Bronchus fibroblast of lung (primary cell): ENCODE data around the gene PCDHA6. TPM values are rescaled to one million over a fixed set of nuclear protein-coding genes. Genes with fewer than 3 reads are reported as not detected.

Source experiments
- total RNA-seq: library from RNA; depleted of rRNA; stranded (reverse); fragments of >200 nt; gene quantifications from 2 replicates; pipeline ENCODE4 v1.2.3, GENCODE V29; 2015

PCDHA6 gene
- total RNA-seq, 1 donor from 2014 or later = 0.15 TPM

Other genes with a start within 250 kb of the PCDHA6 start
- 0.17 TPM in 1 of 2 replicates, not detected in the other for gene CD14, start 194.8 kb upstream of the PCDHA6 start, total RNA-seq
- 10.6 and 14.6 TPM in 2 replicates for gene TMCO6, start 188.5 kb upstream of the PCDHA6 start, total RNA-seq
- 60.2 and 73.4 TPM in 2 replicates for gene NDUFA2, start 180.3 kb upstream of the PCDHA6 start, total RNA-seq
- gene IK, start 180.1 kb upstream of the PCDHA6 start, total RNA-seq = 58.7 and 73.3 TPM in 2 replicates
- 15.9 and 17.0 TPM in 2 replicates for gene WDR55, start 163.1 kb upstream of the PCDHA6 start, total RNA-seq
- 0.15 and 0.67 TPM in 2 replicates for gene DND1, start 154.4 kb upstream of the PCDHA6 start, total RNA-seq
- 70.8 and 73.6 TPM in 2 replicates for gene HARS1, start 136.6 kb upstream of the PCDHA6 start, total RNA-seq
- gene HARS2, start 136.5 kb upstream of the PCDHA6 start, total RNA-seq = 21.3 and 27.2 TPM in 2 replicates
- gene ZMAT2, start 127.5 kb upstream of the PCDHA6 start, total RNA-seq = 16.5 and 25.6 TPM in 2 replicates
- not detected in 2 replicates for gene PCDHA1, start 41.8 kb upstream of the PCDHA6 start, total RNA-seq
- not detected in 2 replicates for gene PCDHA2, start 33.1 kb upstream of the PCDHA6 start, total RNA-seq
- gene PCDHA3, start 26.9 kb upstream of the PCDHA6 start, total RNA-seq = under 0.01 TPM in 1 of 2 replicates, not detected in the other
- under 0.01 TPM in 2 replicates for gene PCDHA4, start 20.9 kb upstream of the PCDHA6 start, total RNA-seq
- not detected in 2 replicates for gene PCDHA5, start 6.3 kb upstream of the PCDHA6 start, total RNA-seq
- 0.15 TPM in 1 of 2 replicates, not detected in the other for gene PCDHA7, start 6.3 kb downstream of the PCDHA6 start, total RNA-seq
- gene PCDHA8, start 13.2 kb downstream of the PCDHA6 start, total RNA-seq = not detected in 2 replicates
- not detected in 2 replicates for gene PCDHA9, start 20.4 kb downstream of the PCDHA6 start, total RNA-seq
- gene PCDHA10, start 27.9 kb downstream of the PCDHA6 start, total RNA-seq = not detected in 2 replicates
- gene PCDHA11, start 41.0 kb downstream of the PCDHA6 start, total RNA-seq = not detected in 2 replicates
- not detected in 2 replicates for gene PCDHA12, start 47.3 kb downstream of the PCDHA6 start, total RNA-seq
- not detected in 2 replicates for gene PCDHA13, start 54.2 kb downstream of the PCDHA6 start, total RNA-seq
- gene PCDHAC1, start 98.3 kb downstream of the PCDHA6 start, total RNA-seq = not detected in 2 replicates
- gene PCDHAC2, start 138.5 kb downstream of the PCDHA6 start, total RNA-seq = not detected in 2 replicates
- not detected in 2 replicates for gene PCDHB1, start 223.4 kb downstream of the PCDHA6 start, total RNA-seq